NCI-H524 (cell line): ENCODE results near the gene RPL37.
A peak's percentile ranks its signal among the peaks of the same experiment; 100 is the strongest.
"Not testable (repeated sequence)": the region's sequence is repeated elsewhere in the genome, so short reads cannot be mapped to it uniquely, and the experiment has no call there.

Experiments
- DNase-seq, 2 experiments: peaks; one replicate each; lab custom pipeline; 2025; lab: John Stamatoyannopoulos, UW

The RPL37 gene

DNA sequence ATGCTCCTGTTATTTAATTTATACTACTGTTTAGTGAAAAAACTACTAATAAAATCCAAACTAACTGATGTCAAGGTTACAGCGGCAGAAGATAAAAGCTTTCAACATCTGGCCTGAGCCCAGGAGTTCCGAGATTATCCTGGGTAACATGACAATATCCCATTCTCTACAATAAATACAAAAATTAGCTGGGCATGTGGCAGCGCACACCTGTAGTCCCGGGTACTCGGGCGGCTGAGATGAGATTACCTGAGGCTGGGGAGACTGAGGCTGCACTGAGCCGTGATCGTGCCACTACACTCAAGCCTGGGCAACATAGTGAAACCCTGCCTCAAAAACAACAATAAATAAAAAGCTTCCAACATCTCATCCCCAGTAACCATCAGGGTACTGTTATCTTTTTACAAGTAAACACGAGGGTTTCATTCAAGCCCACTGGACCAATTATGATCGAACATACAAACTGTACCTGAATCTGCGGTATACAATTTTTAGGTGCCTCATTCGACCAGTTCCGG lies 1.3 kb downstream of the RPL37 start:
- no peak for DNase-seq

GRCh38 chr5:40832345-40832744 lies 2.7 kb downstream of the RPL37 start:
- DNase-seq: no peak

DNA sequence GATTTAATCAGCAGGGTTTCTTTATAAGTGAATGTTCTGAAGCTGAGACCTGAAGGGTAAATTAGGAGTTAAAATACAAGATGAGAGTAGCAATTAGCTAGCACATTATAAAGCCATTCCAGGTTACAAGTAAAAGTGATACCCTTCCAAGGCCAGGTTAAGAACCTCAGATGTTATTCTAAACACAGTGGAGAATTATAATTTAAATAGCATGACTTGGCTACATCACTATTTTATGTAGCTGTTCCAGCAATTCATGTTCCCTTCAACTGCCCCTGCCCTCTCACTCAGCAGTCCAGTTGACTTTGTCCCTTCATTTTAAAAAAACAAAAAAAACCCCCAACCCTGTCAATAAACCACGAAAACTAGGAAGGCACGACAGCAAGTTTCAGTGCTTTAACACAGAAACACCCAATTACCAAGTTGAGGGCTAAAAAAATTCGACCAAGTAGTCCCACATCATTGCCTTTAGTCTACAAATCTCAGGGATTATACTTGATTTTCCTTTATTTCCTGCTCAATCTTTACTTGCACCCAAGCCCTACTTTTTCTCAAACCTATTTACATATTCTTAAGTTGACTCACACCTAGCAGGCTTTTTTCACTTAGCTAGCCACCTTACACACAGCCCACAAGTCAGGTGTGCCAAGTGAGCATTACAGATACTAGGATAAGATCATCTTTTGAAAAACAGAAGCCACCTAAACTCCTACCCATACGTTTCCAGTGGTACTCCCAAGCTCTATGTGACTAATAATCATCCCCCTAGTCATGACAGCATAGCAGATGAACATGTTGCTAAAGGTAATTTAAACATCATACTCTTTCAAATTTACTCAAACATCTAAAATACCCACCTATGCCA lies 3.4 kb downstream of the RPL37 start:
- DNase-seq: no peak

DNA sequence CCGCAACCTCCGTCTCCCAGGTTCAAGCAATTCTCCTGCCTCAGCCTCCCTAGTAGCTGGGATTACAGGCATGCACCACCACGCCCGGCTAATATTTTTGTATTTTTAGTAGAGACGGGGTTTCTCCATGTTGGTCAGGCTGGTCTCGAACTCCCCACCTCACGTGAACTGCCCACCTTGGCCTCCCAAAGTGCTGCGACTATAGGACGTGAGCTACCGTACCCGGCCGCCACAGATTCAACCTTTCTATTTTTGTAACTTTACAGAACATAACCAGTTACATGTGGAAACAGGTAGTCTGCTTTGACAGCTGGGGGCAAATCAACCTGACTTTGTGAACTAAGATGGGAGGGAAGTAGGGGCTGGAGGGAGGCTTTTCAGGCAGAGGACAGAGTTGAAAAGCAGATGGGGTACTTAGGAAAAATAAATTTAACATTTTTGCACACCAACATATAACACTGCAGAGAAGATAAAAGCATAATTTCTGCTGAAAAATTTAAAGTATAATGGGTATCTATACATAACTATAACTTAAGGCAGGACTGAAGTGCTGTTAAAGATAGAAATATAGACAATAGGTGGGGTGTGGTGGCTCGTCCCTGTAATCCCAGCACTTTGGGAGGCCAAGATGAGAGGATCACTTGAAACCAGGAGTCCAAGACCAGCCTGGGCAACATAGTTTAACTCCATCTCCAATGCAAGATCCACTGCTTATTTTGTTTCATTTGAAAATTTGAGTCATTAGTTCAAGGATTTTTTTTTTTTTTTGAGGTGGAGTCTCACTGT lies 5.1 kb downstream of the RPL37 start:
- no peak for DNase-seq

DNA sequence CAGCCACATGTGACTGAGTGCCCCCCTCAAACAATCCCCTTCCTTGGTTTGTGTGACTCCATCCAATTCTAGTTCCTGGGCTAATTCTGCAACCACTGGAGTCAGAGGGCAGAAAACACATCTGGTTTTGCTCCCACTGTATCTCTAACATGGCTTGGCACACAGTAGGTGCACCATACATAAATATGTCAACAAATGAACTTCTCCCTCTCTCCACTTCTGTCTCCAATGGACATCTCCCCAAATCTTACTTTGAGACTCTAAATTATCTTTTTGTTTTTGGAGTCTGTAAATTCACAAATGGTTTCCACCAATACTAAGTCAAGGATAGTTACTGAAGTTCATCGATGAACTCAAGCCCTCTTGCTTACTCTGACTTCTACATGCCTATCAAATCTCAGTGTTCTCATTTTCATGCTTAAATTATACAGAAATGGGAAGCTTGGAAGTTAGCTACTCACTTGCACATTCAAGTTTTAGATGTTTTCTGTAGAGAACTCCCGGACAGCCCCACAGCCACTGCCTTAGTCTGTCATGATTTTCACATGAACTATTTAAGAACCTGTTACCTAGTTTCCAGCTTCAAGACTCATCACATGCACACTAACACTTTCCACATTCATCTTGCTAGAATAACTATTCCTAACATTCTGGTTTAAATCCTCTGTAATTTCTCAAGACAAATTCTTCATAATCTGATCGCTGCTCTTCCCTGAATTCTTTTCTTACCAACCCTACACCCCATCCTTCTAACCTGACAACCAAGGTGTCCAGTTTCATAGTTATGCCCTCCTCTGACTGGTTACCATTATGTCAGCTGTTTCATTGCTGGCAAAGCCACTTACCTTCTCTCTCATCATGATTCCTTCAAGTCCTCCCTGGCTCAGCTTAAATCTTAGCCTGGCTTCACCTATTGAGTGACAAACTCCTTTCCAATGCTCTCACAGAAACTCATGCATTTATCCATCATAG lies 6.0 kb downstream of the RPL37 start:
- DNase-seq: no peak

GRCh38 chr5:40828021-40828631 lies 6.9 kb downstream of the RPL37 start:
- DNase-seq: no peak

- DNase-seq: no peak
These were observed 7.6 kb downstream of the RPL37 start for GRCh38 chr5:40827188-40827977.

DNA sequence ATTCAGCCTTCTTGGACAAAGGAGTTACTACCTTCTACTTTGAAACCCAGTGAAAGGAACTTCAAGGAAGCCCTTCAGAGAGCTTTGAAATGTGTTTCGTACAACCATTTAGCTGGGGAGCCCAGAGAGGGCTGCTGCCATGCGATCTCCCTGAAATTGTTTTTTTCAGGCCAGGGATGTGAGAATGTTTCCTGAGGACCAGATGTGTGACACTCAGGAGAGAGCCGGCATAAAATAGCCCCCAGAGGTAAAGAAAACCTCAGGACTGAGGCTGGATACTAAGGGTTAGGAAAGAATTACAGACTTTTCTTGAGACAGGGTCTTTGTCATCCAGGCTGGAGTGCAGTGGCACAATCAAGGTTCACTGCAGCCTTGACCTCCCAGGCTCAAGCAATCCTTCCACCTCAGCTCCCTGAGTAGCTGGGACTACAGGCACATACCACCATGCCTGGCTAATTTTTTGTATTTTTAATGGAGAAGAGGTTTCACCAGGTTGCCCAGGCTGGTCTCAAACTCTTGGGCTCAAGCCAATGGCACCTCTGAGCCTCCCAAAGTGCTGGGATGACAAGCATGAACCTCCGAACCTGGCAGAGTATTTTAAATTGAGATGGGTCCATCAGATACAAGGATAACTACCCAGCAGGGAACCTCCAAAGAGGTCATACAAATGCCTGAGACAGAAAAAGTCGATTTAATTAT lies 8.4 kb downstream of the RPL37 start:
- DNase-seq: no peak

DNA sequence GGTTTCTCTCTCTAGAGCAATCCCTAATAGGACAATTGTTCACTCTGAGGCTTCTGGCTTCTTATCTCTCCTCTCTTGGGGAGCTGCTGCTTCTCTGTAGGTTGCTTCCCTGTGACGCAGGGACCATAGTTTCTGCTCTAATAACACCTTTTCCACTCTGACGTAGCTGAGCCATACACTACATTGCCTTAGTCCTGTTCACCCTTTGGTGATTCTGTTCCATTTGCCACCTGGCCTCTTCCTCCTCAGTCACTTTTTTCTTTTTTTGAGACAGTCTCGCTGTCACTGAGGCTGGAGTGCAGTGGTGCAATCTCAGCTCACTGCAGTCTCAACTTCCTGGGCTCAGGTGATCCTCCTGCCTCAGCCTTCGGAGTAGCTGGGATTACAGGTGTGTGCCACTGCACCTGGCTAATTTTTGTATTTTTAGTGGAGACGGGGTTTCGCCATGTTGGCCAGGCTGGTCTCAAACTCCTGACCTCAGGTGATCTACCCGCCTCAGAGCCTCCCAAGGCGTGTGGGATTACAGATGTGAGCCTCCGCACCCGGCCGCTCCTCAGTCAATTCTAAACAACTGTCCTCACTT lies 9.5 kb downstream of the RPL37 start:
- DNase-seq: not testable (repeated sequence)

GRCh38 chr5:40823459-40823858 lies 11.6 kb downstream of the RPL37 start:
- no peak for DNase-seq

- no peak for DNase-seq
These were observed 21.2 kb downstream of the RPL37 start for GRCh38 chr5:40813698-40814281.

DNA sequence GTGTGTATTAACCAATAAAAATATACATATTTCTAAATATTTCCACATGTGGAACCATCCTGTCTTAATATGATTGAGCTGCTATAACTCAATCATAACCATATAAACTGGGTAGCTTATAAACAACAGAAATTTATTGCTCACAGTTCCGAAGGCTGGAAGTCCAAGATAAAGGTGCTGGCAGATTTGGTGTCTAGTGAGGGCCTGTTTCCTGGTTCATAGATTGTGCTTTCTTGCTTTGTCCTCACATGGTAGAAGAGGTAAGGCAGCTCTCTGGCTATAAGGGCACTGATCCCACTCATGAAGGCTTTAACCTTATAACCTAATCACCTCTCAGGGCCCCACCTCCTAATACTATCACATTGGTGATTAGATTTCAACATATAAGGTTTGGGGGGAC lies 22.9 kb downstream of the RPL37 start:
- DNase-seq: no peak

DNA sequence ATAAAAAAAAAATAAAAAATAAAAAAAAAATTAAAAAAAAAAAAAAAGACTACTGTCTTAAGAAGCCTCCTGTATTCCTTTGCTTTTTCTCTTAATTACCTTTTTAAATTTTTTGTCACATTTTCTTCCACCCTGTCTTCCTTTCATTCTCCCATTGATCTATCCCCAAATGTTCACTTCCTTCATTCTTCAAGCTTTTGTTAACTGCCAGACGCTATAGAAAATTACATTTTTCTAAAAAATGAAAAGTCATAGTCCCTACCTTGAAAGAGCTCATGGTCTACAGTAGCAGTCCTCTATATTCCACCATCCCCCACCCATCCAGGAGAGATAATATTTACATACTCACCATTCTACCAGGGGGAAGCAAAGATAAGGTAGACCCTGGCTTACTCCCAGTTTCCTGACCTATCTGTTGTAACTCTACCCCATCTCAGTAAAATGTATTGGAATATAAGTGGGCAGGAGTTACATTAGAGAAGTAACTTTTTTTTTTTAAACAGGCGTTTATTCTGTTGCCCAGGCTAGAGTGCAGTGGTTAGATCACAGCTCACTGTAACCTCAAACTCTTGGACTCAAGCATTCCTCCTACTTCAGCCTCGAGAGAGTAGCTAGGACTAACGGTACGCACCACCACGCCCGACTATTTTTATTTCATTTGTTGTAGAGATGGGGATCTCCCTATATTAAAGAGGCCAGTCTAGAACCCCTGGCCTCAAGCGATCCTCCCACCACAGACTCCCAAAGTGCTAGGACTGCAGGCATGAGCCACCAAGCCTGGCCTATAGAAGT lies 33.1 kb downstream of the RPL37 start:
- DNase-seq: peak in 1 of 2 experiments; percentile 23

- DNase-seq: no peak
These were observed 35.8 kb downstream of the RPL37 start for GRCh38 chr5:40799258-40799657.

DNA sequence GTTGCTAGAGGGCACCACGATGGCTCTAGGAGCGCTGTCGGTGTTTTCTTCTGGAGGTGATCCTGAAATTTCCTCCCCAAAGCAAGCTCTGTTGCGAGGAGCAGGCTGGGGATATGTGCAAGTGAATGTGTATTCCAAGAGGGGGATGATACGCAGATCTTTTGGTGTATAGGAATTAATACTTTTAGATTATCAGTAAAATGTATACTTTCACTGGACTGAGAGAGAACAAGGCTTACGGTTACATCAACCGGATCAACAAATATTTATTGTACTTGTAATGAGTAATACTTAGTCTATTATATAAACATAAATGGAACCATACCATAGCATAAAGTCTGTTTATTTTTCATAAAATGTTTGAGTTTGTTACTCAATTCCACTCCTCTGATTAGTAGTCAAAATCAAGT lies 36.2 kb downstream of the RPL37 start:
- no peak for DNase-seq

- peak; percentile 88 to 90 for DNase-seq
These were observed 36.8 kb downstream of the RPL37 start, which contains the start of gene PRKAA1 for GRCh38 chr5:40798012-40798800. Gene PRKAA1 (minus strand): TSS chr5:40798374. CDS start chr5:40798189, 185 bp downstream.

DNA sequence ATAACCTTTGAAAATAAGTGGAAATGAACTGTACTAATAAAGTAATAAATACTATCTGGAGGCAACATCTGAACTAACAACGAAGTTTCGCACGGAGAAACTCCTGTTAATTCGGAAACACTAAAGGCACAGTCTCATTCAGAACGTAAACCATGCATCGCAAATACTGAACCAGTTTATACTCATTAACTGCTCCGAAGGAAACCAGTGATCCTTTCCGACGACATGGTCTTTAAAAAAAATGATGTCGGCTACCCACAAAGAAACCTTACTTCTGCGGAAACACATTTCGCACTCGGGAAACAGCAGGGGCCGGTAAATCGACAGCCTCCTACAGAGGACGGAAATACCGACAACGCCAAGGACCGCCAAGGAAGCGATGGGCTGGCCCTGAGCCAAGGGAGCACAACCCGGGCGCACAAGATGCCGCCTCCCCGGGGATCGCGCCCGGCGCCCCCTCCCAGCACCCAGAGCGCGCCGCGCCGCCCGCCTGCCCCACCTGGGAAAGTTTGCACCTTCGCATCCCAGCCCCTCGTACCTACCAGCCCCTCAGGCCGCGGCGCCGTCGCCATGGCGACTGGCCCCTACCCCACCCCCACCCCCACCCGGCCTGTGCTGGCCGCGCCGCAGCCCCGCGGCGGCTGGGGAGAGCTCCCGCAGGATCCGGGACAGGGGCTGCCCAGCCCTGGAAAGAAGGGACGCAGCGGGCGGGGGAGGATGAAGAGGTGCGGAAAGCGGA lies 37.6 kb downstream of the RPL37 start:
- DNase-seq: peak; percentile 86 to 89
